AG09319 (cell line): Measurements from ENCODE around the gene DUOXA1.

ENCODE experiments used
- DNase-seq: peaks from one replicate; pipeline ENCODE4 v3.0.0-alpha.2; 2010; ENCODE audit warnings: low read depth; ENCODE audit errors: extremely low read depth
- CTCF ChIP-seq: IDR thresholded peaks from 2 replicates; pipeline ENCODE4 v1.5.1; 2011; ENCODE audit warnings: low read depth, mild to moderate bottlenecking, inconsistent platforms, low read length, moderate library complexity

Gene DUOXA1

DNA sequence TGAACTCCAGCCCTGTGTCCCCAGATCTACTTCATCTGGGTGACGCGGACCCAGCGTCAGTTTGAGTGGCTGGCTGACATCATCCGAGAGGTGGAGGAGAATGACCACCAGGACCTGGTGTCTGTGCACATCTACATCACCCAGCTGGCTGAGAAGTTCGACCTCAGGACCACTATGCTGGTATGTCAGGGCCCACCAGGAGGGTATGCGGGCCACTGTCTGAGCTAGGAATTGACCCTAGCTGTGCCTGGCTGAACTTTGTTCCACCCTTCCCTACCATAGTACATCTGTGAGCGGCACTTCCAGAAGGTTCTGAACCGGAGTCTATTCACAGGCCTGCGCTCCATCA lies 33.8 kb upstream of the DUOXA1 start:
- no peak for DNase-seq
- no peak for TF ChIP-seq CTCF

- TF ChIP-seq CTCF: peak; percentile 97
- peak; percentile 63 for DNase-seq
Observed at GRCh38 chr15:45162771-45163507, 33.3 kb upstream of the DUOXA1 start.

DNA sequence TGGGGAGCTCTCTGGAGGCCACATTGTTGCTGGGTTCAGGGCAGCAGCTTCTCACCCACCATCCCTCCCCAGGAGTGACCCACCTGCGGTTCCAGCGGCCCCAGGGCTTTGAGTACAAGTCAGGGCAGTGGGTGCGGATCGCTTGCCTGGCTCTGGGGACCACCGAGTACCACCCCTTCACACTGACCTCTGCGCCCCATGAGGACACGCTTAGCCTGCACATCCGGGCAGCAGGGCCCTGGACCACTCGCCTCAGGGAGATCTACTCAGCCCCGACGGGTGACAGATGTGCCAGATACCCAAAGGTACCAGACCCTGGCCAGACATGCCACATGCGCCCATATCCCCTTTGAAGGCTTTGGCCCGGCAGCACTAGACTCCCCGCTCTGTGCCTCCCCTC lies 32.0 kb upstream of the DUOXA1 start:
- TF ChIP-seq CTCF: no peak
- no peak for DNase-seq

- peak; percentile 35 for DNase-seq
Observed at GRCh38 chr15:45157974-45158373, 28.3 kb upstream of the DUOXA1 start.

DNA sequence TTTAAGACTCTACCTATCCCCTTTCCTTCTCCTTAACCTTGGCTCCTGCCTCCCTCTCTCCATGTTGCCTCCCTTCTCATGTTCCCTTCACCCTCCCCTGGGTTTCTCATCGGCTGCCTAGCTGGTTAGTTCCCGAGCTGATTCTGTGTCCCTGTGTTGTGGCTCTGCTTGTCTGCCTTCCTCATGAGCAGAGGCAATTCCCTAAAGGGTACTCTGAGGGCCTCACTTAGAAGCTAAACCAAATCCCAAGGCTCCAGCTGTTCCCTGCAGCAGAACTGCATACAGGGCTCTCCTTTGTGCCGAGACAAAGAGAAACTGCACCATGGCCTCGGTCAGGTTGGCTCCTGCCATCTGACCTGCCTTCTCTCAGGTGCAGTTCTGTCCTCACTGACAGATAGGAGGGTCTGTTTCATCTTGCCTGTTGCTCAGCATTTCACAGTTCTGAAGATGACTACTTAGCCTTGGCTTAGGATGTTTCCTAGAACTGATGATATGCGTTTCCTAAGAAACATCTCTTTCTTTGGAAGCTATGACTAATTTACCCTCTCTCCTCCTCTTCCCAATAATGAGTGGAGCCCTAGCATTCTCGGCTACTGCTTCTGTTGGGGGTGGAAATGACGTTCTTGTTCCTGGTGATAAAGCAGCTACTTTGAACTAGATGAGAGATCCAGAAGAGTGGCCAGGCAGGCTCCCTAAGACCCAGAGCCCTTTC lies 27.2 kb upstream of the DUOXA1 start:
- no peak for TF ChIP-seq CTCF
- peak; percentile 22 for DNase-seq

More at GRCh38 chr15:45157974-45158373, 28.3 kb upstream of the DUOXA1 start:
- no peak for TF ChIP-seq CTCF

DNA sequence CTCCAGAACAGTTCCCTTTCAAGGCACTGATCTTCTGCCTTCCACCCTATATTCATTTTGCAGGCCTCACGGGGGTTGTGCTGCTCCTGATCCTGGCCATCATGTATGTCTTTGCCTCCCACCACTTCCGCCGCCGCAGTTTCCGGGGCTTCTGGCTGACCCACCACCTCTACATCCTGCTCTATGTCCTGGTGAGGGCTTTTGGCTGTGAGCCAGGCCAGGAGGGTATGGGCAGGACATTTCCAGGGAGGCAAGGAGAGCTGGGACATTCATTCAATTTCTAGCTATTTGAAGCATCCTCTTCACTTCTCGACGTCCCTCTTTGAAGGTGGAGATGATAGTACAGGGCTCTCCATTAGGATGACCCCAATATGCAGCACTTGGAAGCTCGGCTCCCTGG lies 26.1 kb upstream of the DUOXA1 start:
- no peak for DNase-seq
- TF ChIP-seq CTCF: no peak
